H1 (cell line): ENCODE measurements around the gene JMJD8. TPM values are rescaled to one million over a fixed set of nuclear protein-coding genes. Genes with fewer than 3 reads are reported as not detected.

Experiments
- CEBPB ChIP-seq: IDR thresholded peaks from 2 replicates; pipeline ENCODE4 v1.6.1; 2012; ENCODE audit warnings: low read depth, low read length
- CTBP2 ChIP-seq: IDR thresholded peaks from 2 replicates; pipeline ENCODE4 v1.7.0; 2011; ENCODE audit warnings: borderline replicate concordance, mild to moderate bottlenecking, moderate library complexity, mixed read lengths, low read length; ENCODE audit not compliant: insufficient read depth, insufficient read length
- RNF2 ChIP-seq: fragments of 200-900, 300-1000 bp; sonication (generic); IDR thresholded peaks from 2 replicates; pipeline ENCODE4 v1.7.1; 2016; ENCODE audit warnings: borderline replicate concordance, low read depth, mild to moderate bottlenecking, antibody characterized with exemption, low read length; ENCODE audit not compliant: poor library complexity, severe bottlenecking; ENCODE audit errors: missing control alignments
- TAF7 ChIP-seq: optimal IDR thresholded peaks from 2 replicates; pipeline ENCODE3; 2011; ENCODE audit warnings: low read depth, mild to moderate bottlenecking, inconsistent platforms, low read length, moderate library complexity, borderline replicate concordance
- polyA plus RNA-seq, 7 experiments: library from polyadenylated mRNA; depleted of rRNA in 3 of 7; stranded (reverse) in 5 of 7; unstranded in 2 of 7; fragments of >200 nt in 5 of 7; fragments of 200-250 nt in 2 of 7; gene quantifications; 1 replicate in 5 of 7; 2 replicates in 1 of 7; 4 replicates in 1 of 7; pipeline versions ENCODE4 v1.2.1 to v1.2.3, GENCODE V29; 2011 to 2013; ENCODE audit warnings: missing spikeins in 2 of 7, mixed read lengths in 2 of 7
- total RNA-seq: library from RNA; stranded (reverse); fragmentation: NEBNext Ultra II Directional; extraction: Animal tissue kit (Norgen Biotek cat#: 25700); gene quantifications from 2 replicates; pipeline ENCODE4 v1.2.1, GENCODE V29; 2021

JMJD8 gene
- total and polyA plus RNA-seq, 2 of the 8 experiments (the other 6 are each of a cell fraction or from before 2014, with no cell fraction given) = 46.4 to 87.4 TPM

GRCh38 chr16:666572-666971, 17.6 kb downstream of the JMJD8 start (continued):
- TF ChIP-seq RNF2 (no peak), CEBPB (no peak), TAF7 (no peak), CTBP2 (no peak)
